Right lobe of liver (tissue), 4 donors: ENCODE data around the gene CWF19L2.

Experiments
- POLR2A ChIP-seq: fragments of 450-650 bp; IDR thresholded peaks from one replicate; pipeline ENCODE4 v1.6.1; 2017; ENCODE audit warnings: antibody characterized with exemption, mild to moderate bottlenecking
- TF ChIP-seq, protein P1 (sequence below), 4 donors: fragments of 200-600 bp in 3 of 4; fragments of 450-650 bp in 1 of 4; IDR thresholded peaks; one replicate each; pipeline versions ENCODE4 v1.5.1 to v1.8.0; 2016 to 2022; ENCODE audit warnings: antibody characterized with exemption in 4 of 4, mild to moderate bottlenecking in 2 of 4
- donor health status: DM: no; HTN: no; CAD: no.
- donor health status: DM: no; HTN: no; CAD: no.
- donor health status: DM: no; HTN: yes; CAD: no.

DNA sequence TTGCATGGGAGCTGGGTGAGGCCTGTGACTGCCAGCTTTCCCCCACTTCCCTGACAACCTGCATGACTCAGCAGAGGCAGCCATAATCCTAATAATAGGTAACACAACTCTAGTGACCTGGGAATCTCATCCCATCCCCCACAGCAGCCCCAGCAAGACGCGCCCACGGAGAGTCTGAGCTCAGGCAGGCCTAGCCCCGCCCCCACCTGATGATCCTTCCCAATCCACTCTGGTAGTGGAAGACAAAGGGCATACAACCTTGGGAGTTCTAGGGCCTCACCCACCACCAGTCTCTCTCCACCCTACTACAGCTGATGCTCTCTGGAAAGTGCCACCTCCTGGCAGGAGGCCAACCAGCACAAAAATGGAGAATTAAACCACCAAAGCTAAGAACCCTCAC, 60.3 kb downstream of the CWF19L2 start:
- TF ChIP-seq, protein P1, sequence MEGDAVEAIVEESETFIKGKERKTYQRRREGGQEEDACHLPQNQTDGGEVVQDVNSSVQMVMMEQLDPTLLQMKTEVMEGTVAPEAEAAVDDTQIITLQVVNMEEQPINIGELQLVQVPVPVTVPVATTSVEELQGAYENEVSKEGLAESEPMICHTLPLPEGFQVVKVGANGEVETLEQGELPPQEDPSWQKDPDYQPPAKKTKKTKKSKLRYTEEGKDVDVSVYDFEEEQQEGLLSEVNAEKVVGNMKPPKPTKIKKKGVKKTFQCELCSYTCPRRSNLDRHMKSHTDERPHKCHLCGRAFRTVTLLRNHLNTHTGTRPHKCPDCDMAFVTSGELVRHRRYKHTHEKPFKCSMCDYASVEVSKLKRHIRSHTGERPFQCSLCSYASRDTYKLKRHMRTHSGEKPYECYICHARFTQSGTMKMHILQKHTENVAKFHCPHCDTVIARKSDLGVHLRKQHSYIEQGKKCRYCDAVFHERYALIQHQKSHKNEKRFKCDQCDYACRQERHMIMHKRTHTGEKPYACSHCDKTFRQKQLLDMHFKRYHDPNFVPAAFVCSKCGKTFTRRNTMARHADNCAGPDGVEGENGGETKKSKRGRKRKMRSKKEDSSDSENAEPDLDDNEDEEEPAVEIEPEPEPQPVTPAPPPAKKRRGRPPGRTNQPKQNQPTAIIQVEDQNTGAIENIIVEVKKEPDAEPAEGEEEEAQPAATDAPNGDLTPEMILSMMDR (IDR thresholded peaks at IDR 0.05): no peak
- no peak for TF ChIP-seq POLR2A
